B cell (primary cell): Measurements from ENCODE around the gene CNTNAP1. TPM values are rescaled to one million over a fixed set of nuclear protein-coding genes. Genes with fewer than 3 reads are reported as not detected.

Experiments used
- ATAC-seq: fragments of 200-7000 bp; cut with Tn5 transposase; one replicate; pipeline ENCODE4 v1.10.0; 2021; ENCODE audit warnings: low read depth, mild to moderate bottlenecking, moderate number of reproducible peaks, moderate library complexity
- CTCF ChIA-PET: fragments of 350-600 bp; sonication (Branson Sonifier 250); formaldehyde crosslinking; loops from one replicate; lab custom pipeline; 2021; ENCODE audit warnings: antibody characterized with exemption, inconsistent platforms; lab: Charles Lee
- POLR2A ChIA-PET: fragments of 350-600 bp; sonication (Branson Sonifier 250); formaldehyde crosslinking; loops from one replicate; lab custom pipeline; 2021; ENCODE audit warnings: antibody characterized with exemption; lab: Charles Lee
- DNase-seq: peaks from one replicate; pipeline ENCODE4 v3.0.0; 2013
- H2AFZ ChIP-seq: 2 replicates; pipeline ENCODE4 v1.6.1; 2012; ENCODE audit warnings: mild to moderate bottlenecking, low read depth, low read length; ENCODE audit not compliant: insufficient read depth, poor library complexity, severe bottlenecking
- H3K27ac ChIP-seq, 2 donors: 1 replicate in 1 of 2; 2 replicates in 1 of 2; pipeline ENCODE4 v1.5.1; 2012 to 2013; ENCODE audit warnings: low read length in 2 of 2, mild to moderate bottlenecking in 2 of 2, moderate library complexity in 1 of 2
- H3K27me3 ChIP-seq, 4 experiments: fragments of 200-600 bp in 1 of 4; sonication (generic) in 1 of 4; replicated peaks in 1 of 4; 1 replicate in 2 of 4; 2 replicates in 2 of 4; pipeline versions ENCODE4 v1.6.1 to v1.7.0; 2013 to 2016; ENCODE audit warnings: low read length in 3 of 4, mild to moderate bottlenecking in 2 of 4, mixed read lengths in 1 of 4, moderate library complexity in 1 of 4; ENCODE audit not compliant: insufficient read depth in 4 of 4, control insufficient read depth in 3 of 4; ENCODE audit errors: control extremely low read depth in 1 of 4
- H3K36me3 ChIP-seq, 2 experiments: replicated peaks in 1 of 2; 1 replicate in 1 of 2; 2 replicates in 1 of 2; pipeline versions ENCODE4 v1.6.1 to v1.7.1; 2013; ENCODE audit warnings: low read length in 1 of 2; ENCODE audit not compliant: insufficient read depth in 2 of 2, control insufficient read depth in 1 of 2; ENCODE audit errors: control extremely low read depth in 1 of 2, extremely low read depth in 1 of 2
- H3K4me1 ChIP-seq, 2 donors: fragments of 200-600 bp in 1 of 2; sonication (generic) in 1 of 2; 1 replicate in 1 of 2; 2 replicates in 1 of 2; pipeline versions ENCODE4 v1.5.1 to v1.6.1; 2013 to 2017; ENCODE audit warnings: low read length in 2 of 2; ENCODE audit not compliant: control insufficient read depth in 2 of 2, insufficient read depth in 2 of 2
- H3K4me2 ChIP-seq: replicated peaks from 2 replicates; pipeline ENCODE3; 2012; ENCODE audit warnings: mild to moderate bottlenecking, low read depth, low read length; ENCODE audit not compliant: poor library complexity, severe bottlenecking
- H3K4me3 ChIP-seq, 5 experiments: fragments of 200-600 bp in 1 of 5; sonication (generic) in 1 of 5; 1 replicate in 3 of 5; 2 replicates in 2 of 5; pipeline versions ENCODE4 v1.5.1 to v1.7.0; 2011 to 2016; ENCODE audit warnings: low read length in 4 of 5, mild to moderate bottlenecking in 4 of 5, low read depth in 2 of 5, control low read depth in 1 of 5, moderate library complexity in 1 of 5; ENCODE audit not compliant: insufficient read depth in 1 of 5; ENCODE audit errors: control extremely low read depth in 1 of 5, extremely low read depth in 1 of 5
- H3K79me2 ChIP-seq: fragments of 200-600 bp; sonication (generic); one replicate; pipeline ENCODE4 v1.6.0; 2016; ENCODE audit warnings: low read length; ENCODE audit not compliant: control insufficient read depth, insufficient read depth
- H3K9ac ChIP-seq: fragments of 200-600 bp; sonication (generic); 2 replicates; pipeline ENCODE4 v1.6.1; 2017; ENCODE audit warnings: mild to moderate bottlenecking, low read length, moderate library complexity
- H3K9me3 ChIP-seq, 3 donors: one replicate each; pipeline versions ENCODE4 v1.6.1 to v1.7.1; 2013; ENCODE audit warnings: low read length in 2 of 3; ENCODE audit not compliant: control insufficient read depth in 2 of 3, insufficient read depth in 1 of 3; ENCODE audit errors: control extremely low read depth in 1 of 3
- H4K20me1 ChIP-seq: 2 replicates; pipeline ENCODE4 v1.6.0; 2012; ENCODE audit warnings: mild to moderate bottlenecking, low read length; ENCODE audit not compliant: insufficient read depth, control insufficient read depth, poor library complexity, severe bottlenecking
- H3K27ac Mint-ChIP-seq: one replicate; pipeline ENCODE4 v1.8.0; 2021; ENCODE audit warnings: mixed read lengths
- H3K27me3 Mint-ChIP-seq: one replicate; pipeline ENCODE4 v1.8.0; 2021; ENCODE audit warnings: mixed read lengths
- H3K4me1 Mint-ChIP-seq: one replicate; pipeline ENCODE4 v1.8.0; 2021; ENCODE audit warnings: mixed read lengths
- H3K4me3 Mint-ChIP-seq: one replicate; pipeline ENCODE4 v1.8.0; 2021; ENCODE audit warnings: mixed read lengths
- H3K9me3 Mint-ChIP-seq: one replicate; pipeline ENCODE4 v1.8.0; 2022; ENCODE audit warnings: mixed read lengths; ENCODE audit not compliant: insufficient read depth
- CTCF ChIP-seq: fragments of 200-600 bp; IDR thresholded peaks from one replicate; pipeline ENCODE4 v1.8.0; 2022; ENCODE audit warnings: antibody characterized with exemption, mild to moderate bottlenecking
- EZH2 ChIP-seq: IDR thresholded peaks from 2 replicates; pipeline ENCODE4 v1.6.1; 2012; ENCODE audit warnings: borderline replicate concordance, low read depth, mild to moderate bottlenecking, moderate library complexity, low read length; ENCODE audit not compliant: insufficient read depth, poor library complexity, severe bottlenecking
- WGBS: methylation state at CpG from one replicate; pipeline ENCODE4 v1.1.5; 2013; ENCODE audit warnings: missing lambda C conversion rate; ENCODE audit not compliant: insufficient coverage; 5-methylcytosine and 5-hydroxymethylcytosine counted together
- intact Hi-C: fragments of 100-400 bp; cut with micrococcal nuclease; formaldehyde crosslinking; loops from one replicate; pipeline ENCODE4 v1.10.0; 2022
- polyA plus RNA-seq: library from polyadenylated mRNA; depleted of rRNA; stranded (reverse); fragments of >200 nt; gene quantifications from 2 replicates; pipeline ENCODE4 v1.2.3, GENCODE V29; 2012
- total RNA-seq, 2 donors: library from RNA; stranded (reverse); fragments of 120-200 nt in 1 of 2; gene quantifications; 1 replicate in 1 of 2; 2 replicates in 1 of 2; pipeline versions ENCODE4 v1.2.3 to v1.2.4, GENCODE V29; 2013 to 2022

The CNTNAP1 gene
- total and polyA plus RNA-seq, 2 donors (not counting 1 experiment from before 2014, with no cell fraction given) = 3.5 to 4.7 TPM

- intact Hi-C loops = loop anchor here (1.0 to 10.0 kb wide), 3 partner anchors 9 to 475 kb away; partner anchors contain the start of genes GHDC, PTGES3L and RUNDC1
- H3K4me3 Mint-ChIP-seq = peak overlapping the region; percentile 87
- Histone ChIP-seq H4K20me1 (peaks cover 9% of the 10 kb centered on the region), H3K27me3 (peaks cover 0 to 54% (median 21%) of the 10 kb centered on the region in 4 experiments), H3K36me3 (peaks cover 0 to 4% of the 10 kb centered on the region in 2 experiments), H3K4me3 (peak overlapping the region; percentile 35 to 60 (median 41)), H3K27ac (no peak overlapping the region), H3K9me3 (peaks cover 0 to 21% (median 0%) of the 10 kb centered on the region in 3 donors), H2AFZ (peak overlapping the region; percentile 68), H3K79me2 (no peaks in the 10 kb centered on the region), H3K9ac (peak overlapping the region; percentile 41), H3K4me1 (peaks cover 32 to 40% of the 10 kb centered on the region in 2 donors), H3K4me2 (peak overlapping the region; percentile 74)
- no peaks in the 10 kb centered on the region for H3K9me3 Mint-ChIP-seq
- ChIA-PET CTCF (interaction anchor here (1.1 to 2.5 kb wide), 5 partner anchors 9 to 93 kb away, joined by 3 to 12 read pairs (median 4); partner anchors contain the start of gene PSMC3IP), POLR2A (interaction anchor here (0.7 to 1.3 kb wide), 3 partner anchors 9 to 1337 kb away, joined by 3 to 16 read pairs (median 4); partner anchors contain the start of gene TUBG2)
- DNase-seq (peak; percentile 84), ATAC-seq (peak; percentile 81)
- peaks cover 16% of the 10 kb centered on the region for H3K27me3 Mint-ChIP-seq
- peaks cover 33% of the 10 kb centered on the region for H3K4me1 Mint-ChIP-seq
- H3K27ac Mint-ChIP-seq = peak overlapping the region; percentile 67
- WGBS = 5% methylated on average over 87 of the region's 87 CpGs
- TF ChIP-seq CTCF (peak; percentile 14), EZH2 (no peak)
These were observed 12.1 kb upstream of the CNTNAP1 start for GRCh38 chr17:42669977-42670788.
